ENCODE results near the gene PEAK3.
"Not testable (repeated sequence)": the region's sequence is repeated elsewhere in the genome, so short reads cannot be mapped to it uniquely, and the experiment has no call there.

The PEAK3 gene

DNA sequence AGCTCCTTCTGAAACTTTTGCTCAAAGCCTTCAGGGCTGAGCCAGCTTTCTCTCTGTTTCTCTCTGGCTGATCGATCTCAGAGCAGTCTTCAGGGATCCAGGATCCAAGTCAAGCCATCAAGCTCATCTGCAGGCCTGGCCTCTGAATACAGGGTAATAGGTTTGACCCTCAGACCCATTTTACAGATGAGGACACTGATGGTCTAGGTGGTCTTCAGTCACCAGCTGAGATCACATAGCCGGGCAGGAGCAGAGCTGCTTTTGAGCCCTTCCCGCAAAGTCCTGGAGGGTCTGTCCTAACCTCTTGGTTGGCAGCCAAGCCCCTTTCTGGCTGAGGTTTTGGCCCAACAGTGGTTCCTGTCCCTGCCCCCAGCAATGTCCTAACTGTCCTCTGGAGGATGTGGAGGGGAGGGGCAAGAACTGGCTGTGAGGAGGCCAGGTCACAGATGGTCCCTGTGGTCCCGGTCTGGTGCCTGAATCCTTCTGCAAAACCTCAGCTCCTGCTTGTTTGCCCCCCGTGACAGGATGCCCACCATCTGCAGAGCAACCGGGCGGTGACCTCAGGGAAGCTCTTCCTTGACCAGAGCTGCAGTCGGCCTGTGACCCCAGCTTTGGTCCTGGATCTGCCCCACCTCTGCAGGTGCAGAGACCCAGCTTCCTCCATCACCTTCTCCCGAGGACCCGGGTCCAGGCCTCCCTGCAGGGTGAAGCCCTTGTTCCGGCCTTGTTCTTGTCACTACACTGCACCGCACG is 5.8 kb upstream of the PEAK3 start:
- TF ChIP-seq, protein P1, sequence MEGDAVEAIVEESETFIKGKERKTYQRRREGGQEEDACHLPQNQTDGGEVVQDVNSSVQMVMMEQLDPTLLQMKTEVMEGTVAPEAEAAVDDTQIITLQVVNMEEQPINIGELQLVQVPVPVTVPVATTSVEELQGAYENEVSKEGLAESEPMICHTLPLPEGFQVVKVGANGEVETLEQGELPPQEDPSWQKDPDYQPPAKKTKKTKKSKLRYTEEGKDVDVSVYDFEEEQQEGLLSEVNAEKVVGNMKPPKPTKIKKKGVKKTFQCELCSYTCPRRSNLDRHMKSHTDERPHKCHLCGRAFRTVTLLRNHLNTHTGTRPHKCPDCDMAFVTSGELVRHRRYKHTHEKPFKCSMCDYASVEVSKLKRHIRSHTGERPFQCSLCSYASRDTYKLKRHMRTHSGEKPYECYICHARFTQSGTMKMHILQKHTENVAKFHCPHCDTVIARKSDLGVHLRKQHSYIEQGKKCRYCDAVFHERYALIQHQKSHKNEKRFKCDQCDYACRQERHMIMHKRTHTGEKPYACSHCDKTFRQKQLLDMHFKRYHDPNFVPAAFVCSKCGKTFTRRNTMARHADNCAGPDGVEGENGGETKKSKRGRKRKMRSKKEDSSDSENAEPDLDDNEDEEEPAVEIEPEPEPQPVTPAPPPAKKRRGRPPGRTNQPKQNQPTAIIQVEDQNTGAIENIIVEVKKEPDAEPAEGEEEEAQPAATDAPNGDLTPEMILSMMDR (conservative IDR thresholded peaks at IDR 0.05), result no peak
- H3K27ac ChIP-seq, result no peak overlapping the region

DNA sequence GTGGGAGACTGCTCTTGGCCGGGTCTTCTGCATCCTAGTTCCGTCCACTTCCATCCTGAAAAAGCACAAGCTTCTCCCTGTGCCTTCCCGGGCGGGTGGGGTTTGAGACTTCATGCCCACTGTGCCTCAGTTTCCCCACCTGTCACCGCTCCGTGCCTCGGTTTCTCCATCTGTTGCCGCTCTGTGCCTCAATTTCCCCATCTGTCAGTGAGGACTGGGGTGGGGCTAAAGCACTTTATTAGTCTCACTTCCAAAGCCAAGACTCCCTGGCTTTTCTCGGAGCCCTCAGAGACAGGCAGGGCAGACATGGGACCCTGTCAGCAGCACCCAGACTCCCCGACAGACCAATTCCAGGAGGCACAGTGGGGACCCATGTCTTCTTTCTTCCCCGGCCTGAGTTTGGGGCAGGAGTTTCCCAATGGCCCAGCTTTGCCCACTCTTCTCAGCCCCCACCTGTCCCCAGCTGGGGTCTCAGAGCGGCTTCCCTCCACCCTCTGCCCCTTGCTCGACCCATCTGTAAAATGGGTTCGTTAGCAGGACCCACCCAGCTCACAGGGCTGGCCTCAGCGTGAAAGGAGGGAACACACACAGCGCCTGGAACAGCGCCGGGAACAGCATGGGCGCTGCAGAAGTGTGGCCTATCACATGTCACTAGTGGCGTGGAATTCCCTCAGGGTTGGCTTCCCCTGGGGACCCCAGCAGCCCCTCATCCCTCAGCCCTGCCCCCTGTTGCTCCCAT is 4.6 kb upstream of the PEAK3 start:
- no peak overlapping the region for H3K27ac ChIP-seq
- TF ChIP-seq, protein P1 (conservative IDR thresholded peaks at IDR 0.05), result no peak

DNA sequence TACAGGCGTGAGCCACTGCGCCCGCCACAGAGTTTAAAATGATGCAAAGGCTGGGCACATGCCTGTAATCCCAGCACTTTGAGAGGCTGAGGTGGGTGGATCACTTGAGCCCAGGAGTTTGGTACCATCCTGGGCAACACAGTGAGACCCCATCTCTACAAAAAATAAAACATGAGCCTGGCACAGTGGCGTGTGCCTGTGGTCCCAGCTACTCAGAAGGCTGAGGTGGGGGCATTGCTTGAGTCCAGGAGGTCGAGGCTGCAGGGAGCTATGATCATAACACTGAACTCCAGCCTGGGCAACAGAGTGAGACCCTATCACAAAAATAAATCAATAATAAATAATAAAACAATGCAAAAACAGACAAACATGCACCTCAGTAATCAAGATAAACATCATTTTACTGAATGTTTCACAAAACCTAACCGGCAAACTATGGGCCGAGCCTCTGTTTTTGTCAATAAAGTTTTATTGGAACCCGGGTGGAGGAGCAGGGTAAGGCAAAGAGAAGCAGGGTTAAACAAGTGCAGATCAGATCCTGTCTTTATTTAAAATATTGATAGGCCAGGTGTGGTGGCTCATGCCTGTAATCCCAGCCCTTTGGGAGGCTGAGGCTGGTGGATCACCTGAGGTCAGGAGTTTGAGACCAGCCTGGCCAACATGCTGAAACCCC is 2.0 kb upstream of the PEAK3 start:
- H3K27ac ChIP-seq, result no peak overlapping the region
- TF ChIP-seq, protein P1 (conservative IDR thresholded peaks at IDR 0.05), result no peak

DNA sequence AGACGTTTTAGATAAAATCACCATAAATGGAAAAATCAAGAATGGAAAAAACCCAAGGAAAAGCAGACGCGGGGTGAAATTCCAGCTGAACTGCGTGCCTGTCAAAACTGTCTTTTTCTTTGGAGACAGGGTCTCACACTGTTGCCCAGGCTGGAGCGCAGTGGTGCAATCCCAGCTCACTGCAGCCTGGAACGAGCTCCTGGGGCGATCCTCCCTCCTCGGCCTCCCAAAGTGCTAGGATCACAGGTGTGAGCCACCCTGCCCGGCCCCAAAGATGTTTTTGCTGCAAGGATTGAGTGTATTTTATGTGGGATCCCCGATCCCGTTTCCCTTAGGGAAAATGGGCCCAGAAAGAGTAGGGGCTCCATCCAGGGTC is 875 bp upstream of the PEAK3 start:
- TF ChIP-seq, protein P1 (conservative IDR thresholded peaks at IDR 0.05), result no peak
- H3K27ac ChIP-seq, result no peak overlapping the region

DNA sequence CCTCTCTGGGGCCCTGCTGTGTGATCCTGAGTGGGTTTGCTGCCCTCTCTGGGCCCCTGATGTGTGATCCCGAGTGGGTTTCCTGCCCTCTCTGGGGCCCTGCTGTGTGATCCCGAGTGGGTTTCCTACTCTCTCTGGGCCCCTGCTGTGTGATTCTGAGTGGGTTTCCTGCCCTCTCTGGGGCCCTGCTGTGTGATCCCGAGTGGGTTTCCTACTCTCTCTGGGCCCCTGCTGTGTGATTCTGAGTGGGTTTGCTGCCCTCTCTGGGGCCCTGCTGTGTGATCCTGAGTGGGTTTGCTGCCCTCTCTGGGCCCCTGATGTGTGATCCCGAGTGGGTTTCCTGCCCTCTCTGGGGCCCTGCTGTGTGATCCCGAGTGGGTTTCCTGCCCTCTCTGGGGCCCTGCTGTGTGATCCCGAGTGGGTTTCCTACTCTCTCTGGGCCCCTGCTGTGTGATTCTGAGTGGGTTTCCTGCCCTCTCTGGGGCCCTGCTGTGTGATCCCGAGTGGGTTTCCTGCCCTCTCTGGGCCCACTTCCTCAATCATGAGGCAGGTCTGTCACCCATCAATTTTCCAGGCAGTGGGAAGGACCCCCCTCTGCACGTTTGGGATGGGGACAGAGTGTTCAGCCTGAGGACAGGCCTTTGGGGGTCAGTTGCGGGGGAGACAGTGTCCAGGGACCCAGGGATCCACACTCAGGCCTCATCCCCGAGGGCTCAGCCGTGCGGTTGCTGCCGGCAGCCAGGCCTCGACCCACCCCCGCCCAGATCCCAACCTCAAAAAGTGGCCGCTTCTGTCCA is 512 bp downstream of the PEAK3 start:
- H3K27ac ChIP-seq, result not testable (repeated sequence)

DNA sequence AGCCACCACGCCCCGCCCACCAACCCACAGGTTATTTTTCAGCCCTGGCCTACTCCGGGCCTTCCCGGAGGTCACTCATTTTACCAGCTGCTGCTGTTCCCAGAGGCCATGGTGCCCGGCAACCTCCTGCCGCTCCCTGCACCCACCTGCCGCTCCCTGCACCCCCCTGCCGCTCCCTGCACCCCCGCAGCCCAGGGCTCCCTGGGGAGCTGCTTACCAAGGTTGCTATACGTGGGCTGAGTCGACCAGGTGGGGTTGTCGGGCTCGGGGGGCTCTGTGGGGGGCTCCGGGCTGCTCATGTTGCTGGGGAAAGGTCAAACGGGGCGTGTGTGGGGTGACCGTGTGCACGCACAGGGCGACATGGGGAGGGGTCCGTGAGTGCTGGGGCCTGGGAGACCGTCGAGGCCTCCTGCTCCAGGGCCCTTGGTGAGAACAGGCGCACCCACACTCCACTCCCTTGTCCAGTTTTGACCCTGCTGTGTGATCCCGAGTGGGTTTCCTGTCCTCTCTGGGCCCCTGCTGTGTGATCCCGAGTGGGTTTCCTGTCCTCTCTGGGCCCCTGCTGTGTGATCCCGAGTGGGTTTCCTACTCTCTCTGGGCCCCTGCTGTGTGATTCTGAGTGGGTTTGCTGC is 1.2 kb downstream of the PEAK3 start:
- no peak overlapping the region for H3K27ac ChIP-seq
- TF ChIP-seq, protein P1 (conservative IDR thresholded peaks at IDR 0.05), result no peak

DNA sequence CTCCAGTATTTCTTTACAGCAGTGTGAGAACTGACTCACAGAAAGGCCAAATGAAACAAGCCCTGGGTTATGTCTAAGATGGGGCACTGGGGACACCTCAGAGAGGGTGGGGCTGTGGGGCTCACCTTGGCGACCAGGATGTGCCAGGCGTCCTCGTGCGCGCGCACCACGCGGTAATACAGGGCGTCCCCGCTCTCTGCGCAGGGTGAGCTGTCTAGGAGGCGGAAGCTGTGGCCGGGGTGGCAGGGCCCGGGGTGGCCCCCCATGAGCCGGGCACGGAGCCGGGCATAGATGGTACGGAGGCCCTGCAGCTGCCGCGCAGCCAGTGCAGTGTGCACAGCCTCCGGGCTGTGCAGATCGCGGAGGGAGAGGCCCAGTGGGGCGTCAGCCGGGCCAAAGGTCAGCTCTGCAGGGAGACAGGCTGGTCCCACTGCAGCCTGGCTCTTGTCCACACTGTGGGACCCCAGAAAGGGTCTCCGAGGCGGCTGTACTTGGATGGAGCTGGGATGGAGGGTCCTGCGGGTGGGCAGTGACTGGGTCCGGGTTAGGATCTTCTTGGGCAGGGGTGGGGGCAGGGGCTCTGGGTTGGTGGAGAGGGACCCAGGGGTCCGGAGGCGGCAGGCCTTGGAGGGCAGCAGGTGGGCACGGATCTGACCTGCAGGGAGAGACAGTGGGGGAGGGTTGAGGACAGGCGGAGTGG is 3.4 kb downstream of the PEAK3 start:
- TF ChIP-seq, protein P1 (conservative IDR thresholded peaks at IDR 0.05), result no peak
- H3K27ac ChIP-seq, result no peak overlapping the region

All from VCaP (cell line).